Hepatic stellate cell (primary cell): ENCODE data around the gene TBC1D32.
A peak's percentile ranks its signal among the peaks of the same experiment; 100 is the strongest.
"Not testable (repeated sequence)": the region's sequence is repeated elsewhere in the genome, so short reads cannot be mapped to it uniquely, and the experiment has no call there.

Experiments used
- DNase-seq: peaks from one replicate; pipeline ENCODE4 v3.0.0; 2011; ENCODE audit warnings: low spot score

The TBC1D32 gene, protein sequence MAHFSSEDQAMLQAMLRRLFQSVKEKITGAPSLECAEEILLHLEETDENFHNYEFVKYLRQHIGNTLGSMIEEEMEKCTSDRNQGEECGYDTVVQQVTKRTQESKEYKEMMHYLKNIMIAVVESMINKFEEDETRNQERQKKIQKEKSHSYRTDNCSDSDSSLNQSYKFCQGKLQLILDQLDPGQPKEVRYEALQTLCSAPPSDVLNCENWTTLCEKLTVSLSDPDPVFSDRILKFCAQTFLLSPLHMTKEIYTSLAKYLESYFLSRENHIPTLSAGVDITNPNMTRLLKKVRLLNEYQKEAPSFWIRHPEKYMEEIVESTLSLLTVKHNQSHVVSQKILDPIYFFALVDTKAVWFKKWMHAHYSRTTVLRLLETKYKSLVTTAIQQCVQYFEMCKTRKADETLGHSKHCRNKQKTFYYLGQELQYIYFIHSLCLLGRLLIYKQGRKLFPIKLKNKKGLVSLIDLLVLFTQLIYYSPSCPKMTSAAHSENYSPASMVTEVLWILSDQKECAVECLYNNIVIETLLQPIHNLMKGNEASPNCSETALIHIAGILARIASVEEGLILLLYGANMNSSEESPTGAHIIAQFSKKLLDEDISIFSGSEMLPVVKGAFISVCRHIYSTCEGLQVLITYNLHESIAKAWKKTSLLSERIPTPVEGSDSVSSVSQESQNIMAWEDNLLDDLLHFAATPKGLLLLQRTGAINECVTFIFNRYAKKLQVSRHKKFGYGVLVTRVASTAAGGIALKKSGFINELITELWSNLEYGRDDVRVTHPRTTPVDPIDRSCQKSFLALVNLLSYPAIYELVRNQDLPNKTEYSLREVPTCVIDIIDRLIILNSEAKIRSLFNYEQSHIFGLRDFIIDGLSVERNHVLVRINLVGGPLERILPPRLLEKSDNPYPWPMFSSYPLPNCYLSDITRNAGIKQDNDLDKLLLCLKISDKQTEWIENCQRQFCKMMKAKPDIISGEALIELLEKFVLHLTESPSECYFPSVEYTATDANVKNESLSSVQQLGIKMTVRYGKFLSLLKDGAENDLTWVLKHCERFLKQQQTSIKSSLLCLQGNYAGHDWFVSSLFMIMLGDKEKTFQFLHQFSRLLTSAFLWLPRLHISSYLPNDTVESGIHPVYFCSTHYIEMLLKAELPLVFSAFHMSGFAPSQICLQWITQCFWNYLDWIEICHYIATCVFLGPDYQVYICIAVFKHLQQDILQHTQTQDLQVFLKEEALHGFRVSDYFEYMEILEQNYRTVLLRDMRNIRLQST

DNA sequence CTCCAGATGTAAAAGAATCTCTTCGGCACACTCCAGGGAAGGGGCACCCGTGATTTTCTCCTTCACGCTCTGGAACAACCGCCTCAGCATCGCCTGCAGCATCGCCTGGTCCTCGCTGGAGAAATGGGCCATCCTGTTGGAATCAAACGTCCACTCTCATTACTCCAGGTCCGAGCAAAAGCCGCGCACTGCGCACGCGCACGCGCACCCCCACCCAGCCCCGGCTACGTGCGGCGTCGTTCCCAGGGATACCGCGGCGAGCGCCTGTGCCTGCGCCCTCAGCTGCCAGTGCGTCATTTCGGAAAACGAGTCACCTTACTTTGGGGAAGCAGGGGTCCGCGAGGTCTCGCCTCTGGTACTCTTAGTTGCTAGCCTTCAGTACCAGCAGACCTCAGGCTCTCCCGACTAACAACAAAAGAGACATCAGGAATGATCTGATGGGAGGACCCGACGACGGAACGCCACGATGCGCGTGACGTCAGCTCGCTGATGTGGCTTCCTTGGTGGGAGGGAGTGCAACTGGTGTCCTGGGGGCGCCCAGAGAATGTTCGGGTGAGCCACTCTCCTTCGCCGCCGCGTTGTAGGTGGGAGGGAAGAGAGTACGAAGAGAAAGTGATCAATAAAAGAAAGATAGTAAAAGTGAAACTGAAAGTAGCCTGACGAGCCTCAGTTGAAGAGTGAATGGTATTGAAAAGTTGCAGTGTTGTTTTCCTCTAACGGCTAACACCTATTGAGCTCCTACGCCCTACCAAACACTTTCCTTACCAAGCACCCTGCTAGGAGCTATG lies at the start of gene TBC1D32:
Gene TBC1D32 (minus strand): TSS at position 182 of the 788 bp plus-strand sequence. CDS start 50 bp downstream, at position 132.
- DNase-seq: peak; percentile 93

DNA sequence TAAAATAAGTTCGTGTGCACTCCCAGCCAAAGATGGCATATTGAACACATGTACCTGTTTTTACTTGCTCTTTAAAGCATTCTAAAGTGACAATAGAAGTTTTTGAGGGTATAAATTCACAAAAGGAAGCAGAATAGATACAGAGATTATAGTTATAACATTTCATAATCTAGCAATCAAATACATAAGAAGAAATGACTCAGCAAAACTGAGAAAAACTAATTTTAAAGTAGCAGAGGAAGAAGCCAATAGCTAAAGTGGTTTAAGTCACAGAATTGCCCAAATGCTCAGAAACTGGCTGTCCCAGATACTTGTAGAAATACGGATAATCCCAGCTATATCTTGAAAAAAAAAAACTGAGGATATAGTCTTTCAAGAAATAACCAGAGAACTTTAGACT lies 49.2 kb upstream of the TBC1D32 start:
- no peak for DNase-seq

DNA sequence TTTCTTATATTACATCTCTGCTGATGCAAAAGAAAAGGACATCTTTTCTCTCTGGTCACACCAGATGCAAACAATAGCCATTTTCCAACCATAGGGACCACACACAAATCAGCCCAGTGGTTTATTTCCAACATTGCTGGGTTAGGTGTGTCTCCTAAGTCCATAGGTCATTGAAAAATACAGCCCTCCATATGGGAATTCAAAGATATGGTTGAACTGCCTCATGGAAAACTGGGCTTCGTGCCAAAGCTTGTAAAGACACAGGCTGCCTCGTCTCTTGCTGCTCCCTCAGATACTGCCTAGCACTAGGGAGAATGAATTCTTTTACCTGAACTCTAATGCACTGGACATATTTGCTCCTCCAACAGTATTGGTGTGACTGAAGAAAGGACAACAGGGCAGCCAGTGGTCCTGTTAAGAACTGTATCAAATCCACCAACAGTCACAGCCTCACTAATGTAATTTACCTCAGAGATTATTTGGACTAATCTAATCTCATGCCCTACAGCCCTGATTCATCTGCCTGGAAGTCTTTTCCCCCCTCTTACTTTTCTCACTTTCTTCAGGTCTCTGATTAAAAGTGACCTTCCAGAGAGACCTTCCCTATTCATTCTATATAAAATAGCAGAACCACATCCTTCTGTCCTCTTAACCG lies 48.3 kb upstream of the TBC1D32 start:
- DNase-seq: no peak

DNA sequence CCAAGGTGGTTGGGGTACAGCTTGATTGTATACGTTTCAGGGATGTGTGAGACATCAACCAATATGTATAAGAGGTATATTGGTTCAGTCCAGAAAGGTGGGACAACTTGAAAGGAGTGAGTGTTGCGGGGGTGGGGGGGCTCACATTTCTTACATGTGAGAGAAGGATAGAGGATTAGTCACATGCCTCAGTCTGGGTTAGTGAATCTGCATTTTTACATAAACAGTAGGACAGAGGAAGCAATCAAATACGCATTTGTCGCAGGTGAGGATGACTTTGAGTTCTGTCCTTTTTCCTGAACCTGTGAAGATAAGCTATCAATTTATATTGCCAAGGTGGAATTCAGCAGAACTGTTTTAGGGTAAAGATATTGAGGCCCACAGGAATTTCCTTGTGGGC lies 42.1 kb upstream of the TBC1D32 start:
- no peak for DNase-seq

DNA sequence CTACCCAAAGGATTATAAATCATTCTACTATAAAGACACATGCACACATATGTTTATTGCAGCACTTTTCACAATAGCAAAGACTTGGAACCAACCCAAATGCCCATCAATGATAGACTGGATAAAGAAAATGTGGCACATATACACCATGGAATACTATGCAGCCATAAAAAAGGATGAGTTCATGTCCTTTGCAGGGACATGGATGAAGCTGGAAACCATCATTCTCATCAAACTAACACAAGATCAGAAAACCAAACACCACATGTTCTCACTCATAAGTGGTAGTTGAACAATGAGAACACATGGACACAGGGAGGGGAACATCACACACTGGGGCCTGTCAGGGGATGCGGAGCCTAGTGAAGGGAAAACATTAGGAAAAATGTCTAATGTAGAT lies 39.9 kb upstream of the TBC1D32 start:
- not testable (repeated sequence) for DNase-seq

DNA sequence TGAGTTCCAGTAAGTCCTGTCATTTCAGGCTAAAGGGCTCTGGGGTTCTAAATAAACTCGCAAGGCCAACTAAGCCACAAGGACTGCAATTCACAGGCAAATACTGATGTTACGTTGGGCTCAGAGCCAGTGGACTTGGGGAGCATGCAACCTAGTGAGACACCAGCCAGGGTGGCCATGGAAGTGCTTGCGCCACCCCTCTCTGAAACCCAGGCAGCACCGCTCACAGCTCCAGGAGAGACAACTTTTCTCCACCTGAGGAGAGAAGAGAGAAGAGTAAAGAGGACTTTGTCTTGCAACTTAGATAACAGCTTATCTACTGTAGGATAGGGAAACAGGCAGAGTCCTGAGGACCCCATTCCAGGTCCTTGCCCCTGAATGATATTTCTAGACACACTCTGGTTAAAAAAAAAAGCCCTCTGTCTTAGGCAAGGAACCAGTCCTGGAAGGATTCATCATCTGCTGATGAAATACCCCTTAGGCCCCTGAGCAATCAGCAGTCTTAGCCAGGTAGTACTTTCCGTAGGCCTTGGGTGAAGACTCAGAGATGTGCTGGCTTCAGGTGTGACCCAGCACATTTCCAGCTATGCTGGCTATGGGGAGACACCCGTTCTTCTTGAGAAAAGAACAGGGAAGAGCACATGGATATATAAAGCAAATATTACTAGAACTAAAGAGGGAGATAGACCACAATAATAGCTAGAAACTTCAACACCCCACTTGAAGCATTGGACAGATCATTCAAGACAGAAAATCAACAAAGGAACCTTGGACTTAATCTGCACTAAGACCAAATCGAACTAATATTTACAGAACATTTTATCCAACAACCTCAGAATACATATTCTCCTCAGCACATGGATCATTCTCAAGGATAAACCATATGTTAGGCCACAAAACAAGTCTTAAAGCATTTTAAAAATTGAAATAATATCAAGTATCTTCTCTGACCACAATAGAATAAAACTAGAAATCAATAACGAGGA lies 31.5 kb upstream of the TBC1D32 start:
- DNase-seq: no peak

DNA sequence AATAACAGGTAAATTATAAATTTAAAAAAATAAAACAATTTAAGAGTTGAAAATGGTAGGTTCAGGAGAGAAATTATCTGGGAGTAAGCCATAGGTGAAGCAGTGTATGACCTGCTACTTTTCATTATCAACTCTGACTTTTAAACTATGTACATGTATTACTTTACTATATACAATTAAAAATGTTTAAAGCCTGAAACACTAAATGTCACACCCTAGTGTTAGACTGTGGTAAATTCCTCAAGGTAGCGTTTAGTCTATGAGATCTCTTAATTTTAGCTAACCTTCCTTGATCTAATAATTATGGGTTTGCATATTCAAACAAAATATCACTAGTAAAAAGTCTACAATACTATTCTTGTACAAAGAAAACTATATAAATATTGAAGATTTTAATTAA lies 22.3 kb upstream of the TBC1D32 start:
- DNase-seq: no peak

DNA sequence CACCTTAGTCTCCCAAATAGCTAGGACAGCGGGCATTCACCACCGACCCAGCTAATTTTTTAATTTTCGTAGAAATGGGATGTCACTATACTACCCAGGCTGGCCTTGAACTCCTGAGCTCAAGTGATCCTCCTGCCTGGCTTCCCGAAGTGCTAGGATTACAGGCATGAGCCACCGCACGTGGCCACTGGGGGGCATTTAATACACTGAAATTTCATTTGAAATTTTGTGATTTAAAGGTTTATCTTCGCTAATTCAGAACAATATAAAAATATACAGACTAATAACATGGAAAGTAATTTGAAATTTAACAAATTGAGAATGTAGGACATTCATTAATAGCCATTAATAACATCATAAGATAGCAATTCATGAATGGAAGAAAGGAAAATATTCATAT lies 20.5 kb upstream of the TBC1D32 start:
- DNase-seq: no peak

DNA sequence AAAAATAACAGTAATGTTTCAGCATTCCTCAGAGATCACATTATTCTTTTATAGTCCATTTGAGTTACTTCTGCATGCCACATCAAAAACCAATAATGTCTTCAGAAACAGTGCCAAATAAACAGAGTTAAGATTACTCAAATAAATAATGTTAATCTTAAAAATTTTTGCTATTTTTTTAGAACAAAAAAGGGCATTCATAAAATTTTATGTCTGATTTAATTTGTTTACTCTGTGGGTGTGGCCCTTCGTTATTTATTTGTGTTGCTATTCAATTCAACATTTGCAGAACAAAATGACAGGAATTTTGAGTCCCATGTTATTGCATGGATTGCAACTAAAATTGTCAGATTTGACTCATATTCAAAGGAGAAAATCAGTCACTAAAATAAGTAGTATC lies 18.7 kb upstream of the TBC1D32 start:
- DNase-seq: no peak

DNA sequence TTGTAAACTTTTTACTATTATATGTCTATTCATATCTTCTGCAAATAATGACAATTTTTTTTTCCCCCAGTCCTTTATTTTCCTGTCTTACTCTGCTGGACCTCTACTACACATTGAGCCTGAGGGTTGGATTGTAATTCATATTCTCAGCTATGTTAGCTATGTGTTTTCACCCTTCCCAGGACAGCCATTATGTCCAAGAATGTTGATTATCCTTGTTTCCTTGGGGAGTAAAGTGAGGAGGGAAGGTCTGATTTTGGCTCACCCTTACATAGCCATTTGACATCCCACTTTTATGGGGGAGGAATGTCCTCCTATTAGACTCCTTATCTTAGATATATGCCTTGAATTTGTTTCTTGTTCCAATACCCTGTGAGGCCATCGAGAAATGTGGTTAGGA lies 17.6 kb upstream of the TBC1D32 start:
- no peak for DNase-seq

DNA sequence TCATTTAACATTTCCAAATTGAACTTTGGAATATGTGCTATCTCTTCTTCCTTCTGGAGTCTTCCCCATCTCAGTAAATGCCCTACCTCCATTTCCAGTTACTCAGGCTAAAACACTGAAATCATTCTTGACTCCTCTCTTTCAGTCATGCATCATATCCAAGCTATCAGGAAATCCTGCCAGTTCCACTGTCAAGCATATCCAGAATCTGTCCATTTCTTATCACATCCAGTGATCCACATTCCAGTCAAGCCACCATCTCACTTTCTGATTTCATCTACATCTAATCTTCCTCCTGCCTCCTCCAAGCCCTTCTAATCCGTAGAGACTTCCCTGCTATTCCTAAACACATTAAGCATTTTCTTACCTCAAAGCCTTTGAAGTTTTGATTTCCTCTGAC lies 15.3 kb upstream of the TBC1D32 start:
- DNase-seq: no peak

DNA sequence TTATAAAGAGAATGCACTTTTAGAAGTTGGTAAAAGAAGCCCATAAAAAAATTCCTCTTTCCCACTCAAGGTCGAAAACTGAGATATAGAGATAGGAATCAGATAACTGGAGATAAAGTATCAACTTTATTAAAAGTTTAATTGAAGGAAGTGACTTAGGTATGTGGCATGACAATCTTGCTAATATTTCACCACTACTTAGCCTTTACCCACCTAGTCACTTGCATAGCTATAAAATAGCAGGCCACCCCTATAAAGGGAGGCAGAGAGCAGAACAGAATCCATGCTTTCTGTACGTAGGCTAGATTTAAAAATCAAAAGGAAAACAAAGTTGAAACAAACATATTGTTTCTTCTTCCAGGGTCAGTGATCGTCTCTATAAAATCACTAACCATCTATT lies 13.2 kb upstream of the TBC1D32 start:
- DNase-seq: no peak

DNA sequence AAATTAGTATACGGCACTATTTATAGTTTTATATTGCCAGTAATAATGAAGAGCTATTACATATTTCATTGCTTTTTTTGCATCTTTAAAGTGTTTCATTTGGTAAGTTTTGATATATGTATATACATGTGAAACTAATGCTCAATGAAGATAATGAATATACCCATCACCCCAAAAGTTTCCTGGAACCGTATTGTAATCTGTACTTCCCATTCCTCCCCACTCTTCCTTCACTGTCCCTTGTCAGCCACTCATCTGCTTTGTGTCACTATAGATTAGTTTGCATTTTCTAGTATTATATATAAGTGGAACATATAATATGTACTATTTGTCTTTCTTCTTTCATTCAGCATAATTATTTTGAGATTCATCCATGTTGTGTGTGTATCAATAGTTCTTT lies 10.3 kb upstream of the TBC1D32 start:
- no peak for DNase-seq

DNA sequence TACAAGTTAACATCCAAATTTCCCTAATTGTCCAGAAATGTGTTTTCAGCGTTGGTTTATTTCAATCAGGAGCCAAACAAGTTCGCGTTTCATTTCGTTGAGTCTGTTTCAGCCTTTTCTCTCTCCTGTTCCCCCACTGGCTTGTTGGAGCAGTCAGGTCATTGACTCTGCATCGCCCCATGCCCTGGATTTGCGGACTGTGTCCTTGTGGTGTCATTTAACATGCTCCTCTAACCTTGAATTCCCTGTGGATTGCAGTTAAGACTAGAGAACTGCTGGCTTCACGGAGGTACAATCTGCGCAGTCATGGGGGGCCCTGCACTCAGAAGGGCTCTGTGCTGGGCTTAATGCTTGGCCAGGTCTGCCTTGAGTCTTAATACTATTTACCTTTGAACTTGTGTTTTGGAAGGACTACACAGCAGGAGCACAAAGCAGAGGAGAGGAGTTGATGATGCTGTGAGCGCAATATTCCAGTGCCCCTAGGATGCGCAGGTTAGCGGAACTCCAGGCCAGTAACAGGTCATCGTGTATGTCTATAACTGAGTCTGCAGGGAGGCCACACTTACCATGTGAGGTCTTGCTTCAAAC lies 5.5 kb upstream of the TBC1D32 start:
- DNase-seq: no peak

DNA sequence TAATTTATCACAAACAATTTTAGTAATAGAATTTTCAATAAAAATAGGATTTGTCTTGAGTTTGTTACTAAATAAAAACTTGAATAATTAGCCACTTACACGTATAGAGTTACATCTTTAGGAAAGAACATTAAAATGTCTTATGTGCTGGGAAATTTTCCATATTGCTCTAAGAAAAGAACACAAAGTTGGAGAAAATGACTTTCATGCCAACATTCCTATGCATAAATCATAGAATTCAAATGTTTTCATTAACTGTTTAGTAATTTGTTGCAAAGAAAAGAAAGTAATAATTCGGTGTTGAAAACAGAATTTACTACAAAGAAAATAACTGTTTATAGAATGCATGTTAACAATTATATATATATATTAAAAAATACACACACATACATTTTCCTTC lies 4.7 kb upstream of the TBC1D32 start:
- no peak for DNase-seq

DNA sequence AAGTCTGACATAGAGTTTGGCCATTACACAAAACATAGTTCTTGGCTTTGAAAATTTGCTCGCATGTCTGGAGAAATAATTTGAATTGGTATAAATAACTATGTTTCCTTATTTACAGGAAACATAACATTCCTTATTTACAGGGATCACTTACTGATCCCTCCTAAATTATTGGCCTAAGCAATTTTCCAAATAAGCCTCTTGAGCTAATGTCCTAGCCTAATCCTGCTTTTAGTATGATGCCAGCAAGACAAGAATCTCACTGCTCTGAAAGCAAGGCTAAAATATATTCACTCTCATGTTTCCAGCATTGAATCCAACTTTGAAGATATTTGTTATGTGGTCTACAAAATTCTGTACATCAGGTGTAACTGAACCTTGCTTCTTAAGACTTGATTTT lies 4.1 kb upstream of the TBC1D32 start:
- DNase-seq: no peak

DNA sequence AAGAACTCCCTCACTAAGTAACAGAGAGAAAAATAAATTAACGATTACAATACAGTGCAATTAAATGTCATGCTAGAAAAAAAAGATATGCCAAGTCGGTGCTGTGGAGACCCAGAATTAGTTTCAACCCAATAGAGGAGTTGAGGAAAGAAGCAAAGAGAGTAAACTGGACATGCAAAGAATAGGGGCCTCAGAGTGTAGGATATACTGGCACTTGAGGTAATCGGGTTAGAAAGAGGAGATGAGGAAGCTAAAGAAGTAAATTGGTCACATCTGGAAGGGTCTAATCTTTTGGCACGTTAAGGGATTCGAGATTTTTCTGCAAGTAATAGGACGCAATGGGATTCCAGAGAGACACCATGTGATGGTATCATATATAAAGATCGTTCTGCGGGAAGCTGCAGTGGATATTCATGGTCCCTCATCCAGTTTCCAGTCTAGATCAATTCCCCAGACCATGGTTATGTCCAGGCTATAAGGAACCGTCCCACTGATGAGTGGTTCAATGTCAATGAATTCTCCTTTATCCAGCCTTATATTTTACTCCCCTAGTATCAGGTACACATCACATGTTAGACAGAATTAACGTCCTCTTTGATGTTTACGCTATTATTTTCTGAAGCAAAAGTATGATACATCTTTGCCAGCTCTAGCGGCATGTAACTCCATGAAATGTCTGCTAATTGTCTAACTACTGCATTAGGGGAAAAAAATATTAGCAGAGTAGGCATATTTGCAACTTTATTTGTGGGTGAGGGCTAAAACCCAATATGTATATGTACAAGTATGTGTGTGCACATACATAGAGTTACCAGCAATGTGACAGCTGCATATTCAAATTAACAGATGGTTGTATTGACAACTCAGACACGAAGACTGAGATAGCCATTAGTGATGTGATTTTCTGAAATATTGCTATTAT lies 1.1 kb upstream of the TBC1D32 start:
- DNase-seq: peak; percentile 4

DNA sequence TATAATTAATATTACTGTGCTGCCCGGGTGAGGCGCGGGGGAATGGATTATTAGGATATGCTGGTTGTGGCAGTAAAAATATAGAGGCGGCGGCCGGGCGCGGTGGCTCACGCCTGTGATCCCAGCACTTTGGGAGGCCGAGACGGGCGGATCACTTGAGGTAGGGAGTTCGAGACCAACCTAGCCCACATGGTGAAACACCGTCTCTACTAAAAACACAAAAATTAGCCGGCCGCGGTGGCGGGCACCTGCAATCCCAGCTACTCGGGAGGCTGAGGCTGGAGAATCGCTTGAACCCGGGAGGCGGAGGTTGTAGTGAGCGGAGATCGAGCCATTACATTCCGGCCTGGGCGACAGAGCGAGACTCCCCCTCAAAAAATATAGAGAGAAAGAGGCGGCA lies 586 bp downstream of the TBC1D32 start:
- not testable (repeated sequence) for DNase-seq
